Inflammatory macrophage treated with lipopolysaccharide for 1 hour (primary cell): Measurements from ENCODE around the gene GSK3A.

Source experiments
- DNase-seq, 2 donors: peaks; one replicate each; pipeline ENCODE4 v3.0.0-alpha.2; 2020 to 2022

Gene GSK3A

DNA sequence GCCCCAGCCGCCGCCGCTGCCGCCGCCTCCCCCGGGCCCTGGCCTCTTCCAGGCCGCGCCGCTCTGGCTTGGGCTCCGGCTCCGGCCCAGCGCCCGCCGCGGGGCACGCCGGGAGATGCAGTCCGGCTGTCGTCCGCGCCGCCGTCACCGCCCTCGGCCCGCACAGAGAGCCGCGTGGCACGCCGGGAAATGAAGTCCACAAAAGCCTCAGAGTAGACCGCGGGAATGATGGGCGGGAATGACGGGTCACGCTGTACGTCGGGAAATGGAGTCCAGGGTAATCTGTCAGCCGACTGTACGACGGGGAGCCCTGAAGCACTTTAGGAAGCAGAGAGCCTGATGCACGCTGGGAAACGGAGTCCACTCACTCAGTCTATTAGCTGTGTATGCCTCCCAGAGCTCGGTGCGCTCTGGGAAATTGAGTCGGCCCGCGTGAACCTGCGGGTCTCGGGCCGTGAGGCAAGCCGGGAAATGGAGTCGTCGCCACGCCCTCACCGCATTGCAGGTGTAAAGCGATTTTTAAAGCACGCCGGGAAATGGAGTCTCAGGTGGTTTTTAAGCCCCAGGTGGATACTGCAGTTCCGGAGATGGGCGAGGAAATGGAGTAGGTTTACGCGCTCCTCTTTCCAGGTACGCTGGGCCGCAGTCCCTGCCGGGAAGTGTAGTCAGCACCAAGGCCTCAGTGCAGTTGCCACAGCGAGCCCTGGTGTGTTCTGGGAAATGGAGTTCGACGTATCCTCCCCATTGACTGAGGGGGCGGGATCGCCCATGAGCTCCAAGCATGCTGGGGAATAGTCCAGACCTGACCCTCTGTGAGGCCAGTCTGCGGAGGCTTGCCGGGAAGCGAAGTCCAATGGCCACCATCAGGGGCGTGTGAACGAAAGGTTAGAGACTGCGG, at the start of gene GSK3A:
GSK3A (minus strand) TSS at position 91 of the 898 bp plus-strand sequence. CDS start 137 bp downstream, outside the sequence.
- DNase-seq, result peak; percentile 98 to 99

DNA sequence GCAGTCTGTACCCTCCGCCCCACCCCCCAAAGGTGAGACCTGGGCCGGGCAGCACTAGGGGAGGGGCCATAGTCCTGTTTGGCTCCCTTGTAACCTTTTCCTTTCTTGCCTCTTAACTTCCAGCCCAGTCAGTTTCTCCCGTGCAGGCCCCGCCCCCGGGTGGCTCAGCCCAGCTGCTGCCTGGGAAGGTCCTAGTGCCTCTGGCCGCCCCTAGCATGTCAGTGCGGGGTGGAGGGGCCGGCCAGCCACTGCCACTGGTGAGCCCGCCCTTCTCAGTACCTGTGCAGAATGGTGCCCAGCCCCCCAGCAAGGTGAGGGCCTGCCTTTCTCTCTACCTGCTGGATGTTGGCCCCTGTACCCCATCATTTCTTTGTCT, 49.0 kb upstream of the GSK3A start:
- no peak for DNase-seq

DNA sequence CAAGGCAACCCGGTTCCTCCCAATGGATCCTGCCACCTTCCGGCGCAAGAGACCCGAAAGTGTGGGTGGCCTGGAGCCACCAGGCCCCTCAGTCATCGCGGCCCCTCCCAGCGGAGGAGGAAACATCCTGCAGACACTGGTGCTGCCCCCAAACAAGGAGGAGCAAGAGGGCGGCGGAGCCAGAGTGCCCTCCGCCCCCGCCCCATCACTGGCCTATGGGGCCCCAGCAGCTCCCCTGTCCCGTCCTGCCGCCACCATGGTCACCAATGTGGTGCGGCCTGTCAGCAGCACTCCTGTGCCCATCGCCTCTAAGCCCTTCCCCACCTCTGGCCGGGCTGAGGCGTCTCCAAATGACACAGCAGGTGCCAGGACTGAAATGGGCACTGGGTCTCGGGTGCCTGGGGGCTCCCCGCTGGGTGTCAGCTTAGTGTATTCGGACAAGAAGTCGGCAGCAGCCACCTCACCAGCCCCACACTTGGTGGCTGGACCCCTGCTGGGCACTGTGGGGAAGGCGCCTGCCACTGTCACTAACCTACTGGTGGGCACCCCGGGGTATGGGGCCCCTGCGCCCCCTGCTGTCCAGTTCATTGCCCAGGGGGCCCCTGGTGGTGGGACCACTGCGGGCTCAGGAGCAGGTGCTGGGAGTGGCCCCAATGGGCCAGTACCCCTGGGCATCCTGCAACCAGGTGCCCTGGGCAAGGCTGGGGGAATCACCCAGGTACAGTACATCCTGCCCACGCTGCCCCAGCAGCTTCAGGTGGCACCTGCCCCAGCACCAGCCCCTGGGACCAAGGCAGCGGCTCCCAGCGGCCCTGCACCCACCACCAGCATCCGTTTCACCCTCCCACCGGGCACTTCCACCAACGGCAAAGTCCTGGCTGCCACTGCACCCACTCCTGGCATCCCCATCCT, 48.4 kb upstream of the GSK3A start:
- peak in 1 of 2 donors; percentile 35 for DNase-seq

DNA sequence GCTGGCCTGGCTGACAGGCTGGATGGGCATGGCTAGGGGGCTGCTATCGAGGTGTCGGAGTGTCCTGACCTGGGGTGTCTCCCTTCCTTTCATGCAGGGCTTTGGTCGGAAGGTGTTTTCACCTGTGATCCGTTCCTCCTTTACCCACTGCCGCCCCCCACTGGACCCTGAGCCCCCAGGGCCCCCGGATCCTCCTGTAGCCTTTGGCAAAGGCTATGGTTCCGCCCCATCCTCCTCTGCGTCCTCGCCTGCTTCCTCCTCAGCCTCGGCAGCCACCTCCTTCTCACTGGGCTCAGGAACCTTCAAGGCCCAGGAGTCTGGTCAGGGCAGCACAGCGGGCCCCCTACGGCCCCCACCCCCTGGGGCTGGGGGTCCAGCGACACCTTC, 47.7 kb upstream of the GSK3A start:
- DNase-seq, result no peak

DNA sequence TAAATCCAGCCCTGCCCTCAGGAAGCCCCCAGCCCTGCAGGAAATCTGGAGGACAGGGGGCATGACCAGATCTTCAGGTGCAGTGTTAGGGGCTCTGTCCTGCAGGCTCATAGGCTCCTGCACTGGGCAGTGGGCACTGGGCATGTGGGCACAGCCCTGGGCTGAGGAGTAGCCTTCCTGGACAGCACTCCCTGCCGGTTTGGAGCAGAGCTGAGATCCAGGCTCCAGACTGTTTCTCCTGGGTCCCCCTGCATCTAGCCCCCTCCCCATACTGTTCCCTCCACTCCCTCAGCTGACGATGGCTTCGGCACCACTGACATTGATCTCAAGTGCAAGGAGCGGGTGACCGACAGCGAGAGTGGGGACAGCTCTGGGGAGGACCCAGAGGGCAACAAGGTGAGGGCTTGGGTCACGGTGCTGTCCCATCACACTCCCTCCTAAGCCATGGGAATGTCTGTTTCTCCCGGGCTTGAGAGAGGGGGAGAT, 47.2 kb upstream of the GSK3A start:
- no peak for DNase-seq

DNA sequence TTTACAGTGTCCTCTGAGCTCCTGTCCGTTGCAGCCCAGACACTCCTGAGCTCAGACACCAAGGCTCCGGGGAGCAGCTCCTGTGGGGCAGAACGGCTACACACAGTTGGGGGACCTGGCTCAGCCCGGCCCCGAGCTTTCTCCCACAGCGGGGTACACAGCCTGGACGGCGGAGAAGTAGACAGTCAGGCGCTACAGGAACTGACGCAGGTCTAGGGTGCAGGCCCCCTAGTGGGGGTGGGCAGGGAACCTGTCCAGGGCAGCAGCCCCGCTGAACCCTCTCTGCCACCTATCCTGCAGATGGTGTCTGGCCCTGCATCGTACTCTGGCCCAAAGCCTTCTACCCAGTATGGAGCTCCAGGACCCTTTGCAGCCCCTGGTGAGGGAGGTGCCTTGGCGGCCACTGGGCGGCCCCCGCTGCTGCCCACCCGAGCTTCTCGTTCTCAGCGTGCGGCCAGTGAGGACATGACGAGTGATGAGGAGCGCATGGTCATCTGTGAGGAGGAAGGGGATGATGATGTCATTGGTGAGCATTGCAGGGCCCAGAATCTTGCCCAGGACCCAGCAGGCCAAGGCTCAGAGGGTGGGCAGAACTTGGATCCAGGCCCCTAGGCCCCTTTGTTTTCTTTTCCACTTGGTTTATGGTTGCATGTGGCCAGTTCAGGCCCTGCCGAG, 46.6 kb upstream of the GSK3A start:
- no peak for DNase-seq

DNA sequence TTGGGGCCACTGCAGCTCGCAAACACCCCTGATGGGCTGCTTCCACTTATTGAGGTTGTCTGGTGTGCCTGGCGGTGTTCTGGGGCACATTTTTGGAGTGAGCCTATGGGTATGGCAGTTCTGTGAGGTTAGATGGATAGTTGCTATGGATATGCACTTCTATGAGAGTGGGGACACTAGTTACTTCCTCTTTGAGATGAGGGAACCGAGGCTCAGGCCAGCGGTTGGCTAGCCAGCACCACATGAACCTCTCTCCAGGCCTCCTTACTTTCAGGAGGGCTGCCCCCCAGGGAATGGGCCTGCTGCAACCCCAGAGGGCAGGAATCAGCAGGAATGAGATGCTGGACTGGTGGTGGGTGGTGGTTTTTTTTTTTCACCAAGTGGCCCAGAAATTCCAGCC, 46.0 kb upstream of the GSK3A start:
- no peak for DNase-seq

DNA sequence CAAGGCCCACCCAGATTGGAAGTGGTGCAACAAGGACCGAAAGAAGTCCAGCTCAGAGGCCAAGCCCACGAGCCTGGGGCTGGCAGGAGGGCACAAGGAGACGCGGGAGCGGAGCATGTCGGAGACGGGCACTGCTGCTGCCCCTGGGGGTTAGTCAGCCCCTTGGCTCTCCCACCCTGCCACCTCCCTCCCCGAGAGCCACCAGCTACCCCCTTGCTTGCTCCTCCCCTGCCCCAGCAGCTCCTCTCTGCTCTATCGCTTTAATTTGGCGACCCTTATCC, 45.4 kb upstream of the GSK3A start:
- no peak for DNase-seq

DNA sequence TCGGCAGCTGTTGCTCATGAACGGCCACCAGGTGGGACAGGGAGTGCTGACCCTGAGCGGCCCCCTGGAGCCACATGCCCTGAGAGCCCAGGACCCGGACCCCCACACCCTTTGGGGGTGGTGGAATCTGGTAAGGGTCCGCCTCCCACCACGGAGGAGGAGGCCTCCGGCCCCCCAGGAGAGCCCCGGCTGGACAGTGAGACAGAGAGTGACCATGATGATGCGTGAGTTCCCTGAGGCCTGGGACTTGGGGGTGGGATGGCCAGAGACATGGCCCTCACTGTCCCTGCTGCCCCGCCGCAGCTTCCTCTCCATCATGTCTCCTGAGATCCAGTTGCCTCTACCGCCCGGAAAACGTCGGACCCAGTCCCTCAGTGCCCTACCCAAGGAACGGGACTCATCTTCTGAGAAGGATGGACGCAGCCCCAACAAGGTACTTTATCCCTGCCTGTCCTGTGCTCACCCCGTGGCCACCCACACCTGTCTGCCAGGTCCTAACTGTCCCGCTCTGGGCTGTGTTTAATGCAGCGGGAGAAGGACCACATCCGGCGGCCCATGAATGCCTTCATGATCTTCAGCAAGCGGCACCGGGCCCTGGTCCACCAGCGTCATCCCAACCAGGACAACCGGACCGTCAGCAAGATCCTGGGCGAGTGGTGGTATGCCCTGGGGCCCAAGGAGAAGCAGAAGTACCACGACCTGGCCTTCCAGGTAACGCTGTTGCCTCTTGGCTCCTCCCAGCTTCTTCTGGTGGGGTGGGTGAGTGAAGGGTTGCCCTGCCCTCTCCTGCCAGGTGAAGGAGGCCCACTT, 44.8 kb upstream of the GSK3A start:
- no peak for DNase-seq

DNA sequence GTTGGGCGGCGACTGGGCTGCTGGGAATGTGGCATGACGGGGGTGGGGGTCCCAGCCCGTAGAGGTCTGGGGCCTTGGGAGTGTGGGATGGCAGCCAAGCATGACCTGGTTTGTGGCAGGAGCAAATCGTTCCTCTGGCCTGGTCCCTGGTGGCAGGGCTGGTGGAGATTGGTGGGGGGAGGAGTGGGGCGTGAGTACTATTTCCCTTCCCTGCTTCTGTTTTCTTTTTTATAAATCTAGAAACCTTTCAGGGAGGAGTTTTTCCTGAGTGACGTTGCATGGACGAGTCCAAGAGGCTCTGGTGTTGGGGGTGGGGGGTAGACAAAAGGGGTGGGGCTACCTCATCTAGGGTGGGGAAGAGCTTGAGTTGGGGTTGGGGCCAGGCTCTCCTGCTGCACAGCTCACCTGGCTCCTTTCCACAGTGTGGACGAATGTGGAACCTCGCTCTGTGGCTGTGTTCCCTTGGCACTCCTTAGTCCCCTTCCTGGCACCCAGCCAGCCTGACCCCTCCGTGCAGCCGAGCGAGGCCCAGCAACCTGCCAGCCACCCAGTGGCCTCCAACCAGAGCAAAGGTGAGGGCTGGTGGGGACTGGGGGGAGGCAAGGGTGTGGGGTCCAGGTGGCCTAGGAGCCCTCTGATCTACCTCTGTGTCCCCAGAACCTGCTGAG, 44.1 kb upstream of the GSK3A start:
- peak in 1 of 2 donors; percentile 33 for DNase-seq

DNA sequence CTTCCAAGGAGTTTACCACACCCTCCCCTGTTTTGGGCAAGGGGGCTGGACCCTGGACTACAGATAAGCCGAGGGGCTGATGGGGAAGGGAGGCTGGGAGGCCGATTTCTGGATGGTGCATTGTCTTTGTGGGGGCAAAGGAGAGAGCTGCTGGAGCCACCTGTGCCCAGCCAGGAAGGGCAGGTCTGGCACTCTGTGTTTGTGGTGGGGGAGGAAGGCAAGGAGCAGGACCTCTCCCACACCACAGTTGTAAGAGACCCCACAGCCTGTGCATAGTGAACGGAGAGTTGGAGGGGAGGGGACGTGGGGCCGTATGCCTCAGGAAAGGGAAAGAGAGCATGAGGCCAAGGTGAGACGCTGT, 43.6 kb upstream of the GSK3A start:
- DNase-seq, result no peak

DNA sequence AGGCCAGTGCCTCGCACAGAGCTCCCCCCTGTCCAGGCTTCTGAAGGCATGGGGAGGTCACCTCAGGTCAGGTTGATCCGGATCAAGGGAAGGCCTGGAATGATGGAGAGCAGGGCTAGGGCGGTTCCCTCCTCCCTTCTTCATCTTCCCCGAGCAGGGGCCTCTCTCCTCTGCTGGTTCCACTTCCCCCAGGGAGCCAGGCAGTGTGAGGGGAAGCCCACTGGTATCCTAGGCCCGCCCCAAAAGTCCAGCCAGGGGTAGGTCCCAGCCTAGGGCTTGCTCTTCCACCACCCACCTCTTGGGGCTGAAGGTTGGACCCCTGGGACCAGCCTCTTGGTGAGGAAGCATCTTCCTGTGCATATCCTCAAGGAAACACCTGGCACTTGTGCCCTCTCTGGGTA, 43.1 kb upstream of the GSK3A start:
- no peak for DNase-seq

DNA sequence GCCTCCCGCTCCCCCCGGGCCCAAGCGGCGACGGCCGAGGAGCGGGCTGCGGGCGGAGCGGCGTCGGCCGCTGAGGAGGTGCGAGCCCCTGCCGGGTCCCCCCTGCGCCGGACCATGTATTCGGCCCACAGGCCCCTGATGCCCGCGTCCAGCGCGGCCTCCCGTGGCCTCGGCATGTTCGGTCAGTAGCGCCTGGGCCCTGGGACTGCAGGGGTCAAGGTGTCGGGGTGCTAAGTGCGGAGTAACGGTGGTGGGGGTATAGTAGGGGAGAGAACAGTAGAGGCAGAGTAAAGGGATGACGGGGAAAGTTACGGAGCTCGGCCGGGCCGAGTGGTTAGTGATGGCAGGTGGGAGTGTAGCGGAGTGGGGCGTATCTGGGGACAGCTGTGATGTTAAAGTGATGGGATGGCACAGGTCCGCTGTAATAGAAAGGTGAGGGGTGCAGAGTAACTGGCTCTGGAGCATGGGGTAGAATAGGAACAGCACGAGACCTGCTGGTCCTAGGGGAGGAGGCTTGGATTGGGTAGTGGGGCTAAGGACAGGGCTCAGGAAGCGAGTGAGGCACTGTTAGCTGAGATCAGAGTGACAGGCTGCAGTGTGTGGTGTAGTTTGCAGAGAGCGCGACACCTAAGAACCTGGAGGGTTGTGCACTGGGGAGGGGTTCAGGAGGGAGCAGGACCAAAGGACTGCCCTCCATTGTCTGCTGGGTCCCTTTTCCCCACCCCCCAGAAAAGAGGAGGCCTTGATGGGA, 42.4 kb upstream of the GSK3A start:
- DNase-seq, result no peak

DNA sequence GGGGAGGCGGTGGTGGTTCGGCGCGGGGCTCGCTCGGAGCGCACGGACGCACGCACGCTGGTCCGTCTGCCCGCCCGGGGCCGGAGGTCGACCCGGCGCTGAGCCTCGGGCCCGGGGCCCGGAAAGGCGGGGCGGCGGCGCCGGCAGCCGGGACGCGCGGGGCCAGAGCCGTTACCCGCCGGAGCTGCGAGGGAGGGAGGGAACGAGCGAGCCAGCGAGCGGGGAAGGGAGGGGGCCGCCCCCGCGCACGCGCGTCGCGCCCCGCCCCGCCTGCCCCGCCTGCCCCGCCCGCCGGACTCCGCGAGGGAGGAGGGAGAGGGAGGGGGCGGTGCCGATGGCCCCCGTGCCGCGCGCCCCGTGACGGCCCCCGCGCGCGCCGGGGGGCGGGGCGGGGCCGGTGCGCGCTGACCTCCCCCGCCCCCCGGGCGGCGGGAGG, 41.7 kb upstream of the GSK3A start:
- DNase-seq, result peak; percentile 50 to 71

DNA sequence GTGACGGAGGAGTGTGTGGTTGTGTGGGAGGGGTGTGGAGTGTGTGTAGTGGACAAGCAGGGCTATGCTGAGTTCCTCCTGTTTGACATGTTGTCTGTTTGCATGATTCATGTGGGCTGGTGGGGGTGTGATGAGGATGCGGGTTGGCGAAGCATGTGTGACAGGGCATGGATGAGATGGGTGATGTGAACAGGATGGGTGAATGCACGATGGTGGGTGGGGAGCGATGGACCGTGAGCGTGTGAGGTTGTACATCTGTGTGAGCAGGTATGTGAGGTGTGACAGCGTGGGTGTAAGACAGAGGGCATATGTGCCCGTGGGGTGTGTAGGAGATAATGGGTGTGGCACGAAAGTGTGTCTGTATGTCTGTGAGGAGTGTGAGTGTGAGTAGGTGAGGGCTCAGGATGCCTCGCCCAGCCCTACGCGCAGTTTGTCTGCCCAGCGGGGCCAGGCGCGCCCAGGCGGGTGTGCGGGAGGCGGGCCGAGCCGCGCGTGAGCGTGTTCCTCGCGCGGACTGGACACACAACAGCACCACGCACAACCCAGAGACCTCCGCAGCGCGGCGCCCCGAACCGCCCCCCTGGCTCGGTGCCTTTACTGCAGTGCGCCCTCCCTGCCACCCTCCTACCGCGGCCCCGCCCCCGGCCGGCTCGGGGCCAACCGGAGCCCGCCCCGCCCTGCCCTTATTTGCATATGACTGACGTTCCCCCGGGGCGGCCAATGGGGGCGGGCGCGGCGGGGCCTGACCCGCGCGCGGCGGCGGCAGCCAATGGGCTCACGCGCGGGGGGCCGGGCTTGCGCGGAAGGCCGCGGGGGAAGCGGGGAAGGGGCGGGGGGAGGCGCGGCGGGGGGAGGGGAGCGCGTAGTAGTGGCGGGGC, 41.0 kb upstream of the GSK3A start:
- DNase-seq, result peak; percentile 89 to 94

DNA sequence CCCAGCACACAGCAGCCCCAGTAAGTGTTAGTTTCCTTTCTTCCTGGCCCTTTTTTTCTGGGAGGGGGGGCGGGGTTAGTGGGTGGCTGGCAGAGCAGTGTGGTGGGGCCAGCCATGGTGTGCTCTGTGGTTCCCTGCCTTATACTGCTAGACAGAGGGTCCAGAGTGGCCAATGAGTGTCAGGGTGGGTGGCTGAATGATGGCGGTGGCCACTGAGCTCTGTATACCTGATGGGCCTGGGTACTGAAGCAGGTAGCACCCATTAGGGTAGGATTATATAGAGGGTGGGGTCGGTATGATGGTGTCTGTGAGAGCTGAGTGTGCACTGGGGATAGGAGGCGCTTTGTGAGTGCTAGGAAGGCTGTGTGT, 40.4 kb upstream of the GSK3A start:
- no peak for DNase-seq

DNA sequence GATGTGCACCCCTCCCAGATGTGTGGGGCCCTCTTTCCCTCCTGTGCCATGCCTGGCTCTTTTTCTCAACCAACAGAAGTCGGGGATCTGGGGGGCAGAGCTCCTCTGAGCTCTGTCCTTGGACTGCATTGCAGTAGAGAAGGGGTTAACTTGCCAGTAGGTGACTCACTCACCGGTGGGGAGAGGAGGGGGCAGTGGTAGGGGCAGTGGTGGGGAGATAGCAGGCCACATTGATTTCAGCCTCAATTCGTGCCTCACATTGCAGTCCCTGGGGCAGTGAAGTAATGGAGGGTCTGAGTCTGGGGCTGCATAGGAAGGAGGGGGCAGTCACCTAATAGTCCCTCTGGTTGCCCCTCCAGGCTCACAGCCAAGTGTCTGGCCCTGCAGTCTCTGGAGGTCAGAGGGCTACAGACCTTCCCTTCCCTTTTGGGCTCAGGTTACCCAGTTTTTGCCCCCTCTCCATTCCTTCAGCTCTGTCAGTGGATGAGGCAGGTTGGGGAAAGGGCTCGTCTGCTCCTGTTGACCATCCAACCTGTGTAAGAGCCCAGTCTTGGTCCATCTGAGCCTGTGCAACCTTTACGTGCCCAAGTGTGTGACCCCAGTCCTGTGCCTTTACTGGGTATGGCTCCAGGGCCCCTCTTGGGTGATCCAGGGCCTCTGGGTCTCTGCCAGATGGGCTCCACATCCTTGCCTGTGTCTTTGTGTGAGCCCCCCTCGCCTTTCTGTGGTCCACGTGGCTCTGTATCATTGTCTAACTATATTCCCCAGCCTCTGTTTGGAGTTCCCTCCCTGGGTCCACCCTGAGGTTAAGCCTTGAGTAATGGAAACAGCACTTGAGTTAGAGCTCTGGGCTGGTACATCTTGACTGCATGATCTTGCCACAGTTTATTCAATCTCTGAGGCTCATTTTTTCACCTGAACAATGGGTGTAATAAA, 39.7 kb upstream of the GSK3A start:
- DNase-seq, result no peak

DNA sequence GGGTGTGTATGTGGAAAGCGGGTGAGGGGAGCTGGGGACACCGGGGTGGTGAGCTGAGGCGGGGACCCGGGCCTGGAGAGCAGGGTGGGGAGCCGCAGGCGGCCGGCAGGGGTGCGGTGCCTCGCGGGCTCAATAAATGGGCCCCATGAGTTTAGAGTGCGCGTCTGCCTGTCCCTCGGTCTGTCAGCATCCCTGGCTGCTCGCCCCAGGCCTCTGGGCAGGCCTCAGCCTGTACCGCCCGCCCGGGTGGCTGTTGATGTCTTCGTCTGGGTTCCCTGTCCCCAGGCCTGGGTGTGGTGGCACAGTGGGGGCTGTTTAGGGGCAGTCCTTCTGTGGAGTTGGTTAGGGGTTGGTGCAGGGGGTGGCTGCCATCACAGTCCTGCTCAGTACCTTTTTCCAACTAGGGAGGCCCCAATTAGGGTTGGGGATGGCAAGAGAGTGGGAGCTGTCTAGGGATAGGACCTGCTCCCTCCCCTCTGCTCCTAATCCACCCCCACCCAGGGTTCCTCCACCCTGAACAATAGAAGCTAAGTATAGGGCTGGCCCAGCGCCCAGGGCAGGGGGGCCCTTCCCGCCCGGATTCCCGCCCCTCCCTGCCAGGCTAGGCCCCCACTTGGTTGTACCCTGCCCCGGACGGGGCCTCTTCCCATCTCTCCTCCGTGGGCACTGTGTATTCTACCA, 38.9 kb upstream of the GSK3A start:
- no peak for DNase-seq

DNA sequence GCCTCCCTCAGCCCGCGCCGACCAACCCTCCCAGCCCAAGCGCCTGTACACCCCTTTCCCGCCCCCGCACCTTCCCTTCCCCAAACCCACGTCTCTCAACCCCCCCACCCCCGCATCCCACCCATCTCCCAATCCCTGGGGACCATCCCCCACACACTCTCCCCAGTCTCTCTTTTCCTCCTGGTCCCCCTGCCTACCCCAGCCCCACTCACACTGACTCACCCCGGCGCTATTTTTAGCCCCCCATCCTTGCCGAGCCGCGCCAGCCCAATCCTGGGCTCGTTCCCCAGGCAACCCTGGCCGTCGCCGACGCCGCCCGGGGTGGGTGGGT, 38.4 kb upstream of the GSK3A start:
- no peak for DNase-seq
